Activated T-helper 2 cell treated with anti-CD3 and anti-CD28 coated beads, Interferon-gamma antibody, Interleukin-2, Interleukin-4, amounts not matched to agents 10 μg/mL and 5 μg/mL and 100 μg/mL, durations not matched to agents 14 hours and 24 hours and 36 hours (primary cell): Measurements from ENCODE around the gene TRPC4AP. TPM values are rescaled to one million over a fixed set of nuclear protein-coding genes. Genes with fewer than 3 reads are reported as not detected.

Experiments used
- DNase-seq: peaks from one replicate; pipeline ENCODE4 v3.0.0; 2021; ENCODE audit warnings: low spot score
- H3K27ac Mint-ChIP-seq: one replicate; pipeline ENCODE4 v1.8.0; 2021; ENCODE audit warnings: mixed read lengths
- H3K27me3 Mint-ChIP-seq: one replicate; pipeline ENCODE4 v1.8.0; 2021; ENCODE audit warnings: low read depth, mixed read lengths
- H3K36me3 Mint-ChIP-seq: one replicate; pipeline ENCODE4 v1.8.0; 2021; ENCODE audit warnings: low read depth, mixed read lengths
- H3K4me1 Mint-ChIP-seq: one replicate; pipeline ENCODE4 v1.8.0; 2021; ENCODE audit warnings: low read depth, mixed read lengths
- H3K4me3 Mint-ChIP-seq: one replicate; pipeline ENCODE4 v1.8.0; 2021; ENCODE audit warnings: low read depth, mild to moderate bottlenecking, moderate library complexity, mixed read lengths
- H3K9me3 Mint-ChIP-seq: one replicate; pipeline ENCODE4 v1.8.0; 2021; ENCODE audit warnings: mixed read lengths
- intact Hi-C: fragments of 100-400 bp; cut with micrococcal nuclease; formaldehyde crosslinking; loops from one replicate; pipeline ENCODE4 v1.15.1; 2023
- total RNA-seq: library from RNA; stranded (reverse); gene quantifications from 2 replicates; pipeline ENCODE4 v1.2.3, GENCODE V29; 2022

The TRPC4AP gene
- total RNA-seq, 1 donor from 2014 or later, result 52.4 TPM

DNA sequence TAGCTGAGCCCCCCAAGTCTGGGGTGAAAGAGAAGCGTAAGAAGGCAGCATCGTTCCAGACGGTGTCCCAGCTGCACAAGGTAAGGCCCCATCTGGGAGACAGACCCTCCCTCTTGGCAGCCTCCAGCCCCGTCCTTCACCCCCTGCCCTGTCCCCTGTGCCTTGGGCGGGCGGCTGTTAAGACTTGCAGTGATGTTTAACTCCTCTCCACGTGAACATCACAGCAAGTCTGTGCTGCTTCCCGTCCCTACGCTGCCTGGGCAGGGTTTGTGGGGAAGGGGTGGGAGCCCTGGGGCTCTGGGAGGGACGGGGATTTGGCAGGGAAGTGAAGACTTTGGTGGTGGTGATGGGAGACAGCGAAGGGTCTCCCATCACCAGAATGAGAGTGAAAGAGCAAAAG is 102.4 kb downstream of the TRPC4AP start:
- no peak overlapping the region for H3K4me3 Mint-ChIP-seq
- intact Hi-C loops, result no loop called here

DNA sequence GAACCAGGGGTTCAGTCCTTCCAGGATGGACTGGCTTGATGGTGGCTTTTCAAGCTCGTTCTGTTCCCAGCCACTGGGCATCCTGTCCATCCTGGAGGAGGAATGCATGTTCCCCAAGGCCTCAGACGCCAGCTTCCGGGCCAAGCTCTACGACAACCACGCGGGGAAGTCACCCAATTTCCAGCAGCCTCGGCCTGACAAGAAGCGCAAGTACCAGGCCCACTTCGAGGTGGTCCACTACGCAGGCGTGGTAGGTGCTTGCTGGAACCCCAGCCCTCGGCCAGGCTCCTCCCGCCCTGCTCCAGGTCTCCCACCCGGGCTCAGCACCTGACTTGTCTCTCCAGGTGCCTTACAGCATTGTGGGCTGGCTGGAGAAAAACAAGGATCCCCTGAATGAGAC is 102.9 kb downstream of the TRPC4AP start:
- H3K27ac Mint-ChIP-seq, result no peak overlapping the region
- H3K9me3 Mint-ChIP-seq, result no peaks in the 10 kb centered on the region
- H3K4me3 Mint-ChIP-seq, result no peak overlapping the region
- no peak for DNase-seq
- intact Hi-C loops, result no loop called here
- H3K27me3 Mint-ChIP-seq, result peaks cover 3% of the 10 kb centered on the region
- H3K4me1 Mint-ChIP-seq, result no peaks in the 10 kb centered on the region
- no peaks in the 10 kb centered on the region for H3K36me3 Mint-ChIP-seq

More for the DNA sequence above, 102.4 kb downstream of the TRPC4AP start:
- DNase-seq, result no peak
- Mint-ChIP-seq H3K27me3 (peaks cover under 1% of the 10 kb centered on the region), H3K27ac (no peak overlapping the region), H3K9me3 (no peaks in the 10 kb centered on the region), H3K36me3 (no peaks in the 10 kb centered on the region), H3K4me1 (no peaks in the 10 kb centered on the region)

- intact Hi-C loops, result no loop called here
- H3K27ac Mint-ChIP-seq, result no peak overlapping the region
- no peak for DNase-seq
- H3K27me3 Mint-ChIP-seq, result peaks cover 3% of the 10 kb centered on the region
- H3K4me1 Mint-ChIP-seq, result no peaks in the 10 kb centered on the region
- no peaks in the 10 kb centered on the region for H3K36me3 Mint-ChIP-seq
- no peak overlapping the region for H3K4me3 Mint-ChIP-seq
- H3K9me3 Mint-ChIP-seq, result no peaks in the 10 kb centered on the region
Measured at GRCh38 chr20:34989118-34989517, 103.5 kb downstream of the TRPC4AP start.

DNA sequence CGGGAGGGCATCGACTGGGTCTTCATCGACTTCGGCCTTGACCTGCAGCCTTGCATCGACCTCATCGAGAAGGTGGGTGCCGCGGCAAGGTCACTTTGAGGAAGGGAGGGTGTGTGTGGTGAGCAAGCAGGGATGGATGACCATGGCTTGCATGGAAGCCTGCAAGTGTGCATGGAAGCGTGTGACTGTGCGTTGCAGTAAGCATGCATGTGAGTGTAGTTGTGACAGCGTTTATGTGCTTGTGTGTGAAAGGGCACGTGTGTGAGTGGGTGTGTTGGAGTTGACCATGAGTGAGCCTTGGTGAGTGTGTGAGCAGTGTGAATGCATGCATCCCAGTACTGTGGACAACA is 104.4 kb downstream of the TRPC4AP start:
- no peak overlapping the region for H3K27ac Mint-ChIP-seq
- no peaks in the 10 kb centered on the region for H3K9me3 Mint-ChIP-seq
- no peak overlapping the region for H3K4me3 Mint-ChIP-seq
- intact Hi-C loops, result no loop called here
- H3K36me3 Mint-ChIP-seq, result no peaks in the 10 kb centered on the region
- no peaks in the 10 kb centered on the region for H3K4me1 Mint-ChIP-seq
- no peak for DNase-seq
- peaks cover 11% of the 10 kb centered on the region for H3K27me3 Mint-ChIP-seq

DNA sequence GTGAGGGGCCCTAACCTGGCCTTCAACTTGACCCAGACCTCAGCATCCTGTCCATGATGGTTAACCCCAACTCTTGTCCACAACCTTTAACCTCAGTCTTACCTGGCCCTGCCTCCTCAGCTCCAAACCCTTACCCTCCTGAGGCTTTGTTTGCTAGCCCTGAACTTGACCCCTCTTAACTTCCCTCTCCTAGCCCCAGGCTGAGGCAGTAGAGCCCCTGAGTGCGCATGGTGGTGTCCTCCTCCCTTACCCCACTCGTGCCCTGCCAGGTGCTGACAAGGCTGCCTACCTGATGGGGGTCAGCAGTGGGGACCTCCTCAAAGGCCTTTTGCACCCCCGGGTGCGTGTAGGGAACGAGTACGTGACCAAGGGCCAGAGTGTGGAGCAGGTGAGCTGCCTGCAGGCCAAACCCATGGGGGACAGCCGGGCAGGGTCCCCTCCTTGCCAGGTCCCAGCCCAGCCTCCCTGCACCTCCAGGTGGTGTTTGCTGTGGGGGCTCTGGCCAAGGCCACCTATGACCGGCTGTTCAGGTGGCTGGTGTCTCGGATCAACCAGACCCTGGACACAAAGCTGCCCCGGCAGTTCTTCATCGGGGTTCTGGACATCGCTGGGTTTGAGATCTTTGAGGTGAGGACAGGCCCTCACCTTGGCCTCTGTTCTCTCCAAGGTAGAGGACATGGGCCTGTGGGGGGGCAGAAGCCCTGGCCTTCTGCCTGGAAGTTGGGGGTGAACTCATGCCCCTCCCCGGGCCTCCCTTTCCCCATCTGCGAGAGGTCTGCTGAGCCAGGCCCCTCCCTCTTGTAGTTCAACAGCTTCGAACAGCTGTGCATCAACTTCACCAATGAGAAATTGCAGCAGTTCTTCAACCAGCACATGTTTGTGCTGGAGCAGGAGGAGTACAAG is 105.1 kb downstream of the TRPC4AP start:
- no peak overlapping the region for H3K27ac Mint-ChIP-seq
- no peaks in the 10 kb centered on the region for H3K36me3 Mint-ChIP-seq
- no peak for DNase-seq
- intact Hi-C loops, result no loop called here
- peaks cover 14% of the 10 kb centered on the region for H3K27me3 Mint-ChIP-seq
- H3K9me3 Mint-ChIP-seq, result no peaks in the 10 kb centered on the region
- H3K4me3 Mint-ChIP-seq, result no peak overlapping the region
- H3K4me1 Mint-ChIP-seq, result no peaks in the 10 kb centered on the region

DNA sequence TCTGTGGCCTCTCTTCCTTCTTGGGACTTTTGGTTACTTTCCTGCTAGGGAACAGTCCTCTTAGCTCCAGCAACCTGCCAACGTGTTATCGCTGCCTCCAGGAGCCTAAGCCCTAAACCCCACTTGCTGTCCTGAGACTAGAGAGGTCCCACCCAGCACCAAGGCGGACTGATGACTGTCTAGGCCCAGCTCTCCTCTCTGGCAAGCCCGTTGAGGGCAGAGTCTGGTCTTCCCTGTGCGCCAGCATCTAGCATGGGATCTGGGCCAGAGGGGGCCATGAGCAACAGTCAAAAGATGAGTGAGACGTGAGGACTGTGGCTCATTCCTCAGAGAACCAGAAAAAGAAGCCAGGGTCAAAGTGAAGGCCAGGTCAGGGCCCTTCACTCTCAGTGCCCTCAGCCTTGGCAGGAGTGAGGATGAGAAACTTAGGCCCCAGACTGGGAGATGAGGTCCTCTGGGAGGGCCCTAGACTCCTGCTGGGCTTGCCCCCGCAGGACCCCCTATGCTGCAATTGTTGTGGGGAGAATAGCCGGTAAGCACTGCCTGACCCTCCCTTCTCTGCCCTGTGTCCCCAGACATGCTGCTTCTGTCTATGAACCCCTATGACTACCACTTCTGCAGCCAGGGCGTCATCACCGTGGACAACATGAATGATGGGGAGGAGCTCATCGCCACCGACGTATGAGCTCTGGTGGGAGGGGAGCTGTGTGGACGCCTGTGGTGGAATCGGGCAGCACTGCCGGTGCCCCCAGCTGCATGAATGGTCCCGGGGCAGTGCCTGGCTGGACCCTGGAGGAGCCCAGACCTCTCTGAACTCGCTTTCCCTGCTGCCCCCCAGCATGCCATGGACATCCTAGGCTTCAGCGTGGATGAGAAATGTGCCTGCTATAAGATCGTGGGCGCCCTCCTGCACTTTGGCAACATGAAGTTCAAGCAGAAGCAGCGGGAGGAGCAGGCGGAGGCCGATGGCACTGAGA is 106.0 kb downstream of the TRPC4AP start:
- Mint-ChIP-seq H3K4me1 (no peaks in the 10 kb centered on the region), H3K36me3 (no peaks in the 10 kb centered on the region), H3K27ac (no peak overlapping the region), H3K4me3 (no peak overlapping the region), H3K9me3 (no peaks in the 10 kb centered on the region), H3K27me3 (peaks cover 14% of the 10 kb centered on the region)
- no peak for DNase-seq
- intact Hi-C loops, result no loop called here

DNA sequence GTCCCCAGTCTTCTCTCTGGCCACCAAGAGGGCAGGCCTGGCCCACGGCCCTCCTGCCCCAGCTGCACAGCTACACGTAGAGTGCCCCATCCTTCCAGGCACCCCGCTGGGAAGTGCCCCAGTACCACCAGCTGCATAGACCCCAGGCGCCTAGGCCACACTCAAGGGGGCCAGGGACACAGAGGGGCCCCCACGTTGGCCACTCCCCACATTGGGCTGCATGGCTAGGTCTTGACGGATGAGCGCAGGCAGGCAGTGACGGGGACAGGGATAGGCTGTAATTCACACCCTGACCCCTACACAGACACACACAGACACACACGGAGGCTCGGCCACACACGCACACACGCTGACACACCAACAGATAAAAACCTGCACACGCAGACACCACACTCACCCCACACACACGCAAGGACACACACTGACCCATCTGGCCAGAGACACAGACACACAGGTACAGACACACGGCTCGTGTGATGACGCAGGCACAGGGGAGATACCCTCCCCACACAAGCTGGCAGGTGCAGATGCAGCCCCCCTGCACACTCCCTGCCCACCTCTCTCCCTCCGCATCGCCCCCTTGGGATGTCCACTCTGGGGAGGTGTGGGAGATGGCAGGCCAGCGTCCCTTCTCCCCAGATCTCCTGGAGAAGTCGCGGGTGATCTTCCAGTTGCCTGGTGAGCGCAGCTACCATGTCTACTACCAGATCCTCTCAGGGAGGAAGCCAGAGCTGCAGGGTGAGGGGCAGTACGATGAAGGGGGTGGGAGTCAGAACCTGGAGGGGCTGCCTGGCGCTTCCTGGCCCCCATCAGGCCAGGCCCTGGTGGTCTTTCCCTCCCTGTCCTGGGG is 106.9 kb downstream of the TRPC4AP start:
- no peaks in the 10 kb centered on the region for H3K36me3 Mint-ChIP-seq
- no peaks in the 10 kb centered on the region for H3K9me3 Mint-ChIP-seq
- peaks cover 14% of the 10 kb centered on the region for H3K27me3 Mint-ChIP-seq
- intact Hi-C loops, result no loop called here
- H3K4me3 Mint-ChIP-seq, result no peak overlapping the region
- no peaks in the 10 kb centered on the region for H3K4me1 Mint-ChIP-seq
- no peak overlapping the region for H3K27ac Mint-ChIP-seq
- no peak for DNase-seq

GRCh38 chr20:34984756-34985261 is 107.8 kb downstream of the TRPC4AP start:
- H3K4me3 Mint-ChIP-seq, result no peak overlapping the region
- H3K9me3 Mint-ChIP-seq, result no peaks in the 10 kb centered on the region
- no peak overlapping the region for H3K27ac Mint-ChIP-seq
- H3K4me1 Mint-ChIP-seq, result no peaks in the 10 kb centered on the region
- H3K36me3 Mint-ChIP-seq, result no peaks in the 10 kb centered on the region
- H3K27me3 Mint-ChIP-seq, result peaks cover 14% of the 10 kb centered on the region
- DNase-seq, result no peak
- intact Hi-C loops, result no loop called here

DNA sequence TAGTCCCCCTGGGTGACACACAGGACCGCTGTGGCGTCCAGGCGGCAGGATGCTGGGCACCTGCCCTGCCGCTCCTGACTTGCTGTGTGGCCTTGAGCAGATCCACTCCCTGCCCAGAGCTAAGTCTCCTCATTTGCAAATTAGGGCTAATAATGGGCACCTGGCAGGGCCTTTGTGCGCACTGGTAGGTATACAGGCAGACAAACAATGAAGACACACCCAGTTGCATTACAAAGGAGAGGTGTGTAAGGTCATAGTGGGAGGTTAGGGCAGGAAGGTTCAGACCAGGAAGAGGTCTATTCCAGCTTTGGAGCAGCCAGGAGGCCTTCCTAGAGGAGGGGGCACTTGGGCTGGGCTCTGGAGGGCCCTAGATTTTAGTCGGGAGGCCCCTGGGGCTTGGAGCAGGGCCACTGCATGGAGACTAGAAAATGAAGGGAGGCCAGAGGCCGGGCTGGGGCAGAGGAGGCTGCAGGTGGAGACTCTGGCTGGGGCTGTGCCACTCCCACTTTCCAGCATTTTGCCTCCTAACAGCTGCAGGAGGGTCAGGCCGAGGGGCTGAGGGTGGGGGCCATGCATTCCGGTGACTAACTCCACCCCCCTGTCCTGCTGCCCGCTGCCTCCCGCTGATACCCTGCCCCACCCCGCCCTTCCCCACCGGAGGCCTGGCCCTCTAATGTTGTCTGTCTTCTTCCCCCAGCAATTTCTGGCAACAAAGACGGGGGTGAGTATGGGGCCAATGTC is 108.4 kb downstream of the TRPC4AP start:
- Mint-ChIP-seq H3K36me3 (no peaks in the 10 kb centered on the region), H3K4me3 (no peak overlapping the region), H3K27ac (no peak overlapping the region), H3K9me3 (no peaks in the 10 kb centered on the region), H3K4me1 (no peaks in the 10 kb centered on the region), H3K27me3 (peaks cover 14% of the 10 kb centered on the region)
- no peak for DNase-seq
- intact Hi-C loops, result no loop called here

- no peaks in the 10 kb centered on the region for H3K36me3 Mint-ChIP-seq
Measured at GRCh38 chr20:34983089-34983820, 109.4 kb downstream of the TRPC4AP start.

GRCh38 chr20:34982270-34983088 is 110.1 kb downstream of the TRPC4AP start:
- Mint-ChIP-seq H3K27me3 (peaks cover 14% of the 10 kb centered on the region), H3K27ac (no peak overlapping the region), H3K4me3 (no peak overlapping the region), H3K9me3 (no peaks in the 10 kb centered on the region), H3K4me1 (no peaks in the 10 kb centered on the region), H3K36me3 (no peaks in the 10 kb centered on the region)
- no peak for DNase-seq
- intact Hi-C loops, result no loop called here

More at GRCh38 chr20:34983089-34983820, 109.4 kb downstream of the TRPC4AP start:
- Mint-ChIP-seq H3K9me3 (no peaks in the 10 kb centered on the region), H3K4me1 (no peaks in the 10 kb centered on the region), H3K27me3 (peaks cover 14% of the 10 kb centered on the region), H3K27ac (no peak overlapping the region), H3K4me3 (no peak overlapping the region)
- DNase-seq, result no peak
- intact Hi-C loops, result no loop called here
